Caco-2 (cell line): ENCODE measurements around the gene CAPZA2. TPM values are rescaled to one million over a fixed set of nuclear protein-coding genes. Genes with fewer than 3 reads are reported as not detected.

Source experiments
- BruUV-seq: library from RNA; stranded (reverse); fragments of 400-500 nt; replicated peaks from 2 replicates; lab custom pipeline; 2021; lab: Mats Ljungman, UMichigan
- CTCF ChIA-PET: fragments of 300-600 bp; sonication (Branson Sonifier 250); formaldehyde crosslinking; loops from one replicate; lab custom pipeline; 2022; ENCODE audit warnings: antibody characterized with exemption; lab: Charles Lee
- POLR2A ChIA-PET: fragments of 300-600 bp; sonication (Branson Sonifier 250); formaldehyde crosslinking; loops from one replicate; lab custom pipeline; 2022; ENCODE audit warnings: antibody characterized with exemption; lab: Charles Lee
- DNase-seq, 2 experiments: peaks; one replicate each; pipeline versions ENCODE4 v3.0.0 to v3.0.0-alpha.2; 2020 to 2022
- H3K27me3 ChIP-seq: replicated peaks from 2 replicates; pipeline ENCODE4 v1.6.0; 2011; ENCODE audit warnings: low read length; ENCODE audit not compliant: control insufficient read depth, insufficient read depth
- H3K36me3 ChIP-seq: 2 replicates; pipeline ENCODE4 v1.5.1; 2011; ENCODE audit warnings: low read length; ENCODE audit not compliant: control insufficient read depth, insufficient read depth
- H3K4me1 ChIP-seq: fragments of 250-450 bp; sonication (Bioruptor Pico); 2 replicates; pipeline ENCODE4 v1.5.1; 2020; ENCODE audit warnings: mild to moderate bottlenecking
- H3K4me3 ChIP-seq: 2 replicates; pipeline ENCODE4 v1.5.1; 2011; ENCODE audit warnings: low read depth, mild to moderate bottlenecking, control low read depth, low read length
- H3K9me3 ChIP-seq: fragments of 250-450 bp; sonication (Bioruptor Pico); 2 replicates; pipeline ENCODE4 v1.5.1; 2020; ENCODE audit warnings: mild to moderate bottlenecking, moderate library complexity
- H3K27ac Mint-ChIP-seq: one replicate; pipeline ENCODE4 v1.8.0; 2022; ENCODE audit warnings: mixed read lengths; ENCODE audit not compliant: unreplicated experiment
- H3K27me3 Mint-ChIP-seq: one replicate; pipeline ENCODE4 v1.8.0; 2022; ENCODE audit warnings: mixed read lengths; ENCODE audit not compliant: insufficient read depth, unreplicated experiment
- H3K36me3 Mint-ChIP-seq: one replicate; pipeline ENCODE4 v1.8.0; 2022; ENCODE audit warnings: mild to moderate bottlenecking, mixed read lengths; ENCODE audit not compliant: insufficient read depth, unreplicated experiment
- H3K4me1 Mint-ChIP-seq: one replicate; pipeline ENCODE4 v1.8.0; 2022; ENCODE audit warnings: low read depth, mixed read lengths; ENCODE audit not compliant: unreplicated experiment
- H3K4me3 Mint-ChIP-seq: one replicate; pipeline ENCODE4 v1.8.0; 2022; ENCODE audit warnings: mild to moderate bottlenecking, moderate library complexity, mixed read lengths; ENCODE audit not compliant: unreplicated experiment
- H3K9me3 Mint-ChIP-seq: one replicate; pipeline ENCODE4 v1.8.0; 2022; ENCODE audit warnings: mixed read lengths; ENCODE audit not compliant: unreplicated experiment
- CTCF ChIP-seq, 2 experiments: fragments of 200-600 bp in 1 of 2; IDR thresholded peaks; 1 replicate in 1 of 2; 2 replicates in 1 of 2; pipeline versions ENCODE4 v1.5.1 to v1.8.0; 2011 to 2022; ENCODE audit warnings: antibody characterized with exemption in 1 of 2, control low read depth in 1 of 2, inconsistent platforms in 1 of 2, low read depth in 1 of 2, low read length in 1 of 2, mild to moderate bottlenecking in 1 of 2, moderate library complexity in 1 of 2; ENCODE audit not compliant: insufficient read depth in 1 of 2, severe bottlenecking in 1 of 2, unreplicated experiment in 1 of 2
- intact Hi-C: fragments of 100-400 bp; cut with micrococcal nuclease; formaldehyde crosslinking; loops from one replicate; pipeline ENCODE4 v1.10.0; 2022; ENCODE audit not compliant: unreplicated experiment
- total RNA-seq: library from RNA; stranded (reverse); gene quantifications from 2 replicates; pipeline ENCODE4 v1.2.3, GENCODE V29; 2022

The CAPZA2 gene
- total RNA-seq, 1 experiment from 2014 or later, result 271 TPM

GRCh38 chr7:116953906-116954838, 91.8 kb downstream of the CAPZA2 start:
- CTCF ChIA-PET, result interaction anchor here (0.5 to 1.1 kb wide), 2 partner anchors 604 to 724 kb away, joined by 3 read pairs; no protein-coding TSS in a partner anchor
- no peak for TF ChIP-seq CTCF (IDR thresholded peaks at IDR 0.05; ENCODE audit: insufficient read depth in 1 of 2, low read depth in 1 of 2, low read length in 1 of 2, severe bottlenecking in 1 of 2, unreplicated experiment in 1 of 2)
- H3K9me3 ChIP-seq, result no peaks in the 10 kb centered on the region
- intact Hi-C loops, result loop anchor here (1.0 to 5.0 kb wide), 3 partner anchors 58 to 143 kb away; partner anchors contain the start of gene CAPZA2
- TSS peak; percentile 16 for BruUV-seq
- H3K4me1 ChIP-seq, result peaks cover 12% of the 10 kb centered on the region
- H3K4me3 Mint-ChIP-seq, result peak overlapping the region; percentile 94
- DNase-seq, result peak; percentile 81 to 87
- no peaks in the 10 kb centered on the region for H3K36me3 ChIP-seq
- no peaks in the 10 kb centered on the region for H3K27me3 Mint-ChIP-seq
- peaks cover 14% of the 10 kb centered on the region for H3K36me3 Mint-ChIP-seq
- H3K4me1 Mint-ChIP-seq, result peaks cover 18% of the 10 kb centered on the region
- peak overlapping the region; percentile 94 for H3K27ac Mint-ChIP-seq
- no peaks in the 10 kb centered on the region for H3K27me3 ChIP-seq
- H3K9me3 Mint-ChIP-seq, result no peaks in the 10 kb centered on the region
- POLR2A ChIA-PET, result interaction anchor here (0.6 kb wide), 1 partner anchor 68 kb away, joined by 3 read pairs; no protein-coding TSS in a partner anchor
- H3K4me3 ChIP-seq, result peak overlapping the region; percentile 91

- TF ChIP-seq CTCF (IDR thresholded peaks at IDR 0.05; ENCODE audit: insufficient read depth in 1 of 2, low read depth in 1 of 2, low read length in 1 of 2, severe bottlenecking in 1 of 2, unreplicated experiment in 1 of 2), result no peak
- peaks cover 12% of the 10 kb centered on the region for H3K4me1 ChIP-seq
- H3K4me3 ChIP-seq, result peak overlapping the region; percentile 91
- no peak for DNase-seq
- Mint-ChIP-seq H3K36me3 (peaks cover 14% of the 10 kb centered on the region), H3K27me3 (no peaks in the 10 kb centered on the region), H3K9me3 (no peaks in the 10 kb centered on the region), H3K4me3 (peak overlapping the region; percentile 94), H3K4me1 (peaks cover 18% of the 10 kb centered on the region), H3K27ac (peak overlapping the region; percentile 94)
- no peaks in the 10 kb centered on the region for H3K36me3 ChIP-seq
- BruUV-seq, result no TSS peak
- H3K9me3 ChIP-seq, result no peaks in the 10 kb centered on the region
- ChIA-PET POLR2A (no interaction called here), CTCF (no interaction called here)
- intact Hi-C loops, result no loop called here
- no peaks in the 10 kb centered on the region for H3K27me3 ChIP-seq
These were observed 93.0 kb downstream of the CAPZA2 start for GRCh38 chr7:116955340-116955739.

- no peak for DNase-seq
- no peaks in the 10 kb centered on the region for H3K9me3 ChIP-seq
- ChIA-PET CTCF (no interaction called here), POLR2A (no interaction called here)
- peaks cover 18% of the 10 kb centered on the region for H3K4me1 Mint-ChIP-seq
- no peaks in the 10 kb centered on the region for H3K9me3 Mint-ChIP-seq
- peak overlapping the region; percentile 94 for H3K27ac Mint-ChIP-seq
- no peak for TF ChIP-seq CTCF (IDR thresholded peaks at IDR 0.05; ENCODE audit: insufficient read depth in 1 of 2, low read depth in 1 of 2, low read length in 1 of 2, severe bottlenecking in 1 of 2, unreplicated experiment in 1 of 2)
- H3K27me3 ChIP-seq, result no peaks in the 10 kb centered on the region
- intact Hi-C loops, result no loop called here
- H3K4me1 ChIP-seq, result peaks cover 11% of the 10 kb centered on the region
- BruUV-seq, result no TSS peak
- H3K36me3 Mint-ChIP-seq, result peaks cover 14% of the 10 kb centered on the region
- H3K36me3 ChIP-seq, result no peaks in the 10 kb centered on the region
- H3K27me3 Mint-ChIP-seq, result no peaks in the 10 kb centered on the region
- H3K4me3 ChIP-seq, result no peak overlapping the region
- H3K4me3 Mint-ChIP-seq, result peak overlapping the region; percentile 94
These were observed 93.6 kb downstream of the CAPZA2 start for GRCh38 chr7:116955801-116956476.
